B cell (primary cell): ENCODE measurements around the gene JARID2. TPM values are rescaled to one million over a fixed set of nuclear protein-coding genes. Genes with fewer than 3 reads are reported as not detected.
A peak's percentile ranks its signal among the peaks of the same experiment; 100 is the strongest.

Experiments
- ATAC-seq: fragments of 200-7000 bp; cut with Tn5 transposase; one replicate; pipeline ENCODE4 v1.10.0; 2021; ENCODE audit warnings: low read depth, mild to moderate bottlenecking, moderate number of reproducible peaks, moderate library complexity
- CTCF ChIA-PET: fragments of 350-600 bp; sonication (Branson Sonifier 250); formaldehyde crosslinking; loops from one replicate; lab custom pipeline; 2021; ENCODE audit warnings: antibody characterized with exemption, inconsistent platforms; lab: Charles Lee
- POLR2A ChIA-PET: fragments of 350-600 bp; sonication (Branson Sonifier 250); formaldehyde crosslinking; loops from one replicate; lab custom pipeline; 2021; ENCODE audit warnings: antibody characterized with exemption; lab: Charles Lee
- DNase-seq: peaks from one replicate; pipeline ENCODE4 v3.0.0; 2013
- H2AFZ ChIP-seq: 2 replicates; pipeline ENCODE4 v1.6.1; 2012; ENCODE audit warnings: mild to moderate bottlenecking, low read depth, low read length; ENCODE audit not compliant: insufficient read depth, poor library complexity, severe bottlenecking
- H3K27ac ChIP-seq, 2 donors: 1 replicate in 1 of 2; 2 replicates in 1 of 2; pipeline ENCODE4 v1.5.1; 2012 to 2013; ENCODE audit warnings: low read length in 2 of 2, mild to moderate bottlenecking in 2 of 2, moderate library complexity in 1 of 2
- H3K27me3 ChIP-seq, 4 experiments: fragments of 200-600 bp in 1 of 4; sonication (generic) in 1 of 4; replicated peaks in 1 of 4; 1 replicate in 2 of 4; 2 replicates in 2 of 4; pipeline versions ENCODE4 v1.6.1 to v1.7.0; 2013 to 2016; ENCODE audit warnings: low read length in 3 of 4, mild to moderate bottlenecking in 2 of 4, mixed read lengths in 1 of 4, moderate library complexity in 1 of 4; ENCODE audit not compliant: insufficient read depth in 4 of 4, control insufficient read depth in 3 of 4; ENCODE audit errors: control extremely low read depth in 1 of 4
- H3K36me3 ChIP-seq, 2 experiments: replicated peaks in 1 of 2; 1 replicate in 1 of 2; 2 replicates in 1 of 2; pipeline versions ENCODE4 v1.6.1 to v1.7.1; 2013; ENCODE audit warnings: low read length in 1 of 2; ENCODE audit not compliant: insufficient read depth in 2 of 2, control insufficient read depth in 1 of 2; ENCODE audit errors: control extremely low read depth in 1 of 2, extremely low read depth in 1 of 2
- H3K4me1 ChIP-seq, 2 donors: fragments of 200-600 bp in 1 of 2; sonication (generic) in 1 of 2; 1 replicate in 1 of 2; 2 replicates in 1 of 2; pipeline versions ENCODE4 v1.5.1 to v1.6.1; 2013 to 2017; ENCODE audit warnings: low read length in 2 of 2; ENCODE audit not compliant: control insufficient read depth in 2 of 2, insufficient read depth in 2 of 2
- H3K4me2 ChIP-seq: replicated peaks from 2 replicates; pipeline ENCODE3; 2012; ENCODE audit warnings: mild to moderate bottlenecking, low read depth, low read length; ENCODE audit not compliant: poor library complexity, severe bottlenecking
- H3K4me3 ChIP-seq, 5 experiments: fragments of 200-600 bp in 1 of 5; sonication (generic) in 1 of 5; 1 replicate in 3 of 5; 2 replicates in 2 of 5; pipeline versions ENCODE4 v1.5.1 to v1.7.0; 2011 to 2016; ENCODE audit warnings: low read length in 4 of 5, mild to moderate bottlenecking in 4 of 5, low read depth in 2 of 5, control low read depth in 1 of 5, moderate library complexity in 1 of 5; ENCODE audit not compliant: insufficient read depth in 1 of 5; ENCODE audit errors: control extremely low read depth in 1 of 5, extremely low read depth in 1 of 5
- H3K79me2 ChIP-seq: fragments of 200-600 bp; sonication (generic); one replicate; pipeline ENCODE4 v1.6.0; 2016; ENCODE audit warnings: low read length; ENCODE audit not compliant: control insufficient read depth, insufficient read depth
- H3K9ac ChIP-seq: fragments of 200-600 bp; sonication (generic); 2 replicates; pipeline ENCODE4 v1.6.1; 2017; ENCODE audit warnings: mild to moderate bottlenecking, low read length, moderate library complexity
- H3K9me3 ChIP-seq, 3 donors: one replicate each; pipeline versions ENCODE4 v1.6.1 to v1.7.1; 2013; ENCODE audit warnings: low read length in 2 of 3; ENCODE audit not compliant: control insufficient read depth in 2 of 3, insufficient read depth in 1 of 3; ENCODE audit errors: control extremely low read depth in 1 of 3
- H4K20me1 ChIP-seq: 2 replicates; pipeline ENCODE4 v1.6.0; 2012; ENCODE audit warnings: mild to moderate bottlenecking, low read length; ENCODE audit not compliant: insufficient read depth, control insufficient read depth, poor library complexity, severe bottlenecking
- H3K27ac Mint-ChIP-seq: one replicate; pipeline ENCODE4 v1.8.0; 2021; ENCODE audit warnings: mixed read lengths
- H3K27me3 Mint-ChIP-seq: one replicate; pipeline ENCODE4 v1.8.0; 2021; ENCODE audit warnings: mixed read lengths
- H3K4me1 Mint-ChIP-seq: one replicate; pipeline ENCODE4 v1.8.0; 2021; ENCODE audit warnings: mixed read lengths
- H3K4me3 Mint-ChIP-seq: one replicate; pipeline ENCODE4 v1.8.0; 2021; ENCODE audit warnings: mixed read lengths
- H3K9me3 Mint-ChIP-seq: one replicate; pipeline ENCODE4 v1.8.0; 2022; ENCODE audit warnings: mixed read lengths; ENCODE audit not compliant: insufficient read depth
- EZH2 ChIP-seq: IDR thresholded peaks from 2 replicates; pipeline ENCODE4 v1.6.1; 2012; ENCODE audit warnings: borderline replicate concordance, low read depth, mild to moderate bottlenecking, moderate library complexity, low read length; ENCODE audit not compliant: insufficient read depth, poor library complexity, severe bottlenecking
- WGBS: methylation state at CpG from one replicate; pipeline ENCODE4 v1.1.5; 2013; ENCODE audit warnings: missing lambda C conversion rate; ENCODE audit not compliant: insufficient coverage; 5-methylcytosine and 5-hydroxymethylcytosine counted together
- intact Hi-C: fragments of 100-400 bp; cut with micrococcal nuclease; formaldehyde crosslinking; loops from one replicate; pipeline ENCODE4 v1.10.0; 2022
- polyA plus RNA-seq: library from polyadenylated mRNA; depleted of rRNA; stranded (reverse); fragments of >200 nt; gene quantifications from 2 replicates; pipeline ENCODE4 v1.2.3, GENCODE V29; 2012
- total RNA-seq, 2 donors: library from RNA; stranded (reverse); fragments of 120-200 nt in 1 of 2; gene quantifications; 1 replicate in 1 of 2; 2 replicates in 1 of 2; pipeline versions ENCODE4 v1.2.3 to v1.2.4, GENCODE V29; 2013 to 2022
- TF ChIP-seq, protein P1 (sequence below): fragments of 200-600 bp; IDR thresholded peaks from one replicate; pipeline ENCODE4 v1.8.0; 2022; ENCODE audit warnings: antibody characterized with exemption, mild to moderate bottlenecking

The JARID2 gene
- total and polyA plus RNA-seq, 2 donors (not counting 1 experiment from before 2014, with no cell fraction given) = 11.0 to 58.1 TPM

DNA sequence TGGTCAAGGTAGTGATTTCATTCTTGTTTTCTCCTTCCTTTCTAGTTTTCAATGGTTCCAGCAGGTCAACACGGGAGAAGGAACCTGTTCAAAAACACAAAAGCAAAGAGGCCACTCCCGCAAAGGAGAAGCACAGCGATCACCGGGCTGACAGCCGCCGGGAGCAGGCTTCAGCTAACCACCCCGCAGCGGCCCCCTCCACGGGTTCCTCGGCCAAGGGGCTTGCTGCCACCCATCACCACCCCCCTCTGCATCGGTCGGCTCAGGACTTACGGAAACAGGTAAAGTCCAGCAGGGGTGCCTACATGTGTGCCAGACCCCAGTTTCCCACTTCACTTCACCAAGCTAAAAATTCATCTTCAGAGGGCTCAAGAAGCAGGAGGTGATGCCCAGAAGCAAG is 241.4 kb downstream of the JARID2 start:
- no peaks in the 10 kb centered on the region for H3K27me3 ChIP-seq
- H3K9me3 ChIP-seq = no peaks in the 10 kb centered on the region
- Mint-ChIP-seq H3K27me3 (no peaks in the 10 kb centered on the region), H3K27ac (no peak overlapping the region), H3K9me3 (no peaks in the 10 kb centered on the region), H3K4me1 (peaks cover 41% of the 10 kb centered on the region), H3K4me3 (no peak overlapping the region)
- H3K36me3 ChIP-seq = peaks cover 11 to 28% of the 10 kb centered on the region in 2 experiments
- H3K79me2 ChIP-seq = peaks cover 35% of the 10 kb centered on the region
- no peak for ATAC-seq
- CTCF ChIA-PET = no interaction called here
- H3K4me3 ChIP-seq = no peak overlapping the region
- H3K9ac ChIP-seq = no peak overlapping the region
- no peak overlapping the region for H3K27ac ChIP-seq
- H4K20me1 ChIP-seq = peaks cover 35% of the 10 kb centered on the region
- 95% methylated on average over 13 of the region's 13 CpGs for WGBS
- no peak overlapping the region for H2AFZ ChIP-seq
- TF ChIP-seq, protein P1, sequence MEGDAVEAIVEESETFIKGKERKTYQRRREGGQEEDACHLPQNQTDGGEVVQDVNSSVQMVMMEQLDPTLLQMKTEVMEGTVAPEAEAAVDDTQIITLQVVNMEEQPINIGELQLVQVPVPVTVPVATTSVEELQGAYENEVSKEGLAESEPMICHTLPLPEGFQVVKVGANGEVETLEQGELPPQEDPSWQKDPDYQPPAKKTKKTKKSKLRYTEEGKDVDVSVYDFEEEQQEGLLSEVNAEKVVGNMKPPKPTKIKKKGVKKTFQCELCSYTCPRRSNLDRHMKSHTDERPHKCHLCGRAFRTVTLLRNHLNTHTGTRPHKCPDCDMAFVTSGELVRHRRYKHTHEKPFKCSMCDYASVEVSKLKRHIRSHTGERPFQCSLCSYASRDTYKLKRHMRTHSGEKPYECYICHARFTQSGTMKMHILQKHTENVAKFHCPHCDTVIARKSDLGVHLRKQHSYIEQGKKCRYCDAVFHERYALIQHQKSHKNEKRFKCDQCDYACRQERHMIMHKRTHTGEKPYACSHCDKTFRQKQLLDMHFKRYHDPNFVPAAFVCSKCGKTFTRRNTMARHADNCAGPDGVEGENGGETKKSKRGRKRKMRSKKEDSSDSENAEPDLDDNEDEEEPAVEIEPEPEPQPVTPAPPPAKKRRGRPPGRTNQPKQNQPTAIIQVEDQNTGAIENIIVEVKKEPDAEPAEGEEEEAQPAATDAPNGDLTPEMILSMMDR = no peak
- TF ChIP-seq EZH2 = no peak
- DNase-seq = no peak
- POLR2A ChIA-PET = no interaction called here
- no peak overlapping the region for H3K4me2 ChIP-seq
- peaks cover 15 to 17% of the 10 kb centered on the region in 2 donors for H3K4me1 ChIP-seq
- intact Hi-C loops = no loop called here

DNA sequence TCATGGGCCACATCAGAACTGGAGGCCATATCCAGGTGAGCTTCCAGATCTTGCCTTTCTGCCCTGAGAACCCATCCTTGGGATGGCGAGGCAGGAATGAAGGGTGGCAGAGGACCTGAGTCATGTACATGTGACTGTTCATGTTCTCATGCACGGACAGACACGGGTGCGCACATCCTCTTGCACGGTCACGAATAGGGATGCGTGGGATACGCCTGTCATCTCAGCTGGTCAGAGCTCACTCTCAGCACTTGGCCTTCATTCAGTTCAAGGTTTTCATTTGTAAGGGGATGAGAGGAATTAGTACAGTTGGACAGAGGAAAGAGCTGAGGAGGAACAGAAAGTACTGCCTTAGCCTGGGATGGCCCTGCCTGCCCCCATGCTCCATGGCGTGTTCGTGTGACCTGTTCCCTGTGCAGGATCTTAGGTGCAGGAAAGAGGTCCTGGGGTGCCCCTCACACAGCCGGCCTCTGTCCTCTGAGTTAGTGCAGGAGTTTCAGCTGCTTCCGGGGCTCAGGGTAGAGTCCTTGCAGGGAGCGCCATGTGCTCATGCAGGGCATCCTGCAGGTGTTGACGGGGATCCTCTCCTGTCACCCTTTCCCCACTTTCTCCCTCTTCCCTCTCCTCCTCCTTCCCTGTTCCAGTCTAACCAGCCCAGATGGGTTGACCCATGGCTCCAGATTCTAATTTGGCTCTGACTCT is 243.5 kb downstream of the JARID2 start:
- ChIA-PET CTCF (interaction anchor here (1.7 to 3.5 kb wide), 3 partner anchors 32 to 1581 kb away, joined by 6 to 16 read pairs (median 11); no protein-coding TSS in a partner anchor), POLR2A (interaction anchor here (0.6 kb wide), 1 partner anchor 251 kb away, joined by 4 read pairs; no protein-coding TSS in a partner anchor)
- Mint-ChIP-seq H3K4me3 (no peak overlapping the region), H3K27ac (peak overlapping the region; percentile 10), H3K27me3 (no peaks in the 10 kb centered on the region), H3K9me3 (no peaks in the 10 kb centered on the region), H3K4me1 (peaks cover 36% of the 10 kb centered on the region)
- H3K27me3 ChIP-seq = no peaks in the 10 kb centered on the region
- DNase-seq (no peak), ATAC-seq (no peak)
- no peaks in the 10 kb centered on the region for H3K9me3 ChIP-seq
- intact Hi-C loops = no loop called here
- H3K9ac ChIP-seq = no peak overlapping the region
- no peak overlapping the region for H3K27ac ChIP-seq
- TF ChIP-seq, protein P1 = no peak
- TF ChIP-seq EZH2 = no peak
- H3K4me1 ChIP-seq = peaks cover 15 to 18% of the 10 kb centered on the region in 2 donors
- no peak overlapping the region for H2AFZ ChIP-seq
- H3K79me2 ChIP-seq = peaks cover 34% of the 10 kb centered on the region
- 83% methylated on average over 13 of the region's 14 CpGs for WGBS
- H3K36me3 ChIP-seq = peaks cover 11 to 32% of the 10 kb centered on the region in 2 experiments
- no peak overlapping the region for H3K4me3 ChIP-seq
- peaks cover 33% of the 10 kb centered on the region for H4K20me1 ChIP-seq
- H3K4me2 ChIP-seq = no peak overlapping the region
